ENCODE measurements around the gene ELK3.
A peak's percentile ranks its signal among the peaks of the same experiment; 100 is the strongest.

Gene ELK3

GRCh38 chr12:96192926-96193573 is 1.1 kb upstream of the ELK3 start:
- Histone ChIP-seq H3K9me3 (replicated peaks in 1 of 11) (no peaks in the 10 kb centered on the region), H3K9ac (peak overlapping the region in 6 of 11 experiments; percentile 98 to 99 (median 99); a peak in 11 of 22 replicates), H4K20me1 (peaks cover 0 to 7% (median 0%) of the 10 kb centered on the region in 11 experiments; a peak in 3 of 22 replicates), H3K4me1 (peaks cover 22 to 75% (median 66%) of the 10 kb centered on the region in 10 experiments), H3K27ac (peak overlapping the region in 9 of 11 experiments; percentile 84 to 99 (median 99); a peak in 18 of 22 replicates), H3K27me3 (no peaks in the 10 kb centered on the region; a peak in 1 of 22 replicates), H3K4me2 (peak overlapping the region in 10 of 11 experiments; percentile 68 to 89 (median 80); a peak in 19 of 22 replicates), H3K4me3 (peak overlapping the region in 4 of 10 experiments; percentile 93 to 97 (median 96); a peak in 2 of 20 replicates), H3K36me3 (peaks cover 0 to 10% (median 0%) of the 10 kb centered on the region in 11 experiments; a peak in 5 of 22 replicates)
- TF ChIP-seq Cebpa-rat (IDR thresholded peaks at IDR 0.05), result no peak

GRCh38 chr12:96194576-96194889 is 358 bp downstream of the ELK3 start:
- H3K9ac ChIP-seq, result peak overlapping the region; percentile 83 to 99 (median 98)
- H3K36me3 ChIP-seq, result peaks cover 0 to 20% (median 0%) of the 10 kb centered on the region in 11 experiments; a peak in 5 of 22 replicates
- peak overlapping the region; percentile 77 to 97 (median 96) for H3K4me3 ChIP-seq
- peak overlapping the region; percentile 77 to 100 (median 85); a peak in 17 of 22 replicates for H3K4me2 ChIP-seq
- TF ChIP-seq Cebpa-rat (IDR thresholded peaks at IDR 0.05), result no peak
- H3K4me1 ChIP-seq, result peaks cover 36 to 75% (median 69%) of the 10 kb centered on the region in 10 experiments
- no peaks in the 10 kb centered on the region; a peak in 1 of 22 replicates for H3K27me3 ChIP-seq
- peak overlapping the region in 10 of 11 experiments; percentile 75 to 99 (median 99); a peak in 21 of 22 replicates for H3K27ac ChIP-seq
- H4K20me1 ChIP-seq, result peaks cover 0 to 10% (median 0%) of the 10 kb centered on the region in 11 experiments; a peak in 5 of 22 replicates
- no peaks in the 10 kb centered on the region for H3K9me3 ChIP-seq (replicated peaks in 1 of 11)

- H3K36me3 ChIP-seq, result peaks cover 0 to 23% (median 2%) of the 10 kb centered on the region in 11 experiments; a peak in 14 of 22 replicates
- no peaks in the 10 kb centered on the region for H3K9me3 ChIP-seq (replicated peaks in 1 of 11)
- peak overlapping the region; percentile 83 to 99 (median 98) for H3K9ac ChIP-seq
- H3K27ac ChIP-seq, result peak overlapping the region; percentile 46 to 99 (median 99)
- TF ChIP-seq Cebpa-rat (IDR thresholded peaks at IDR 0.05), result no peak
- H3K4me2 ChIP-seq, result peak overlapping the region; percentile 66 to 100 (median 85)
- H3K27me3 ChIP-seq, result no peaks in the 10 kb centered on the region; a peak in 1 of 22 replicates
- peak overlapping the region; percentile 77 to 97 (median 96) for H3K4me3 ChIP-seq
- H4K20me1 ChIP-seq, result peaks cover 0 to 12% (median 0%) of the 10 kb centered on the region in 11 experiments; a peak in 6 of 22 replicates
- peaks cover 36 to 72% (median 66%) of the 10 kb centered on the region in 10 experiments for H3K4me1 ChIP-seq
These were observed 1.0 kb downstream of the ELK3 start for GRCh38 chr12:96194971-96195844.

- H3K27ac ChIP-seq, result peak overlapping the region; percentile 32 to 99 (median 99); a peak in 21 of 22 replicates
- H3K36me3 ChIP-seq, result peaks cover 0 to 30% (median 9%) of the 10 kb centered on the region in 11 experiments; a peak in 15 of 22 replicates
- H3K4me1 ChIP-seq, result peaks cover 36 to 72% (median 65%) of the 10 kb centered on the region in 10 experiments
- H3K4me2 ChIP-seq, result peak overlapping the region; percentile 82 to 100 (median 92)
- H3K27me3 ChIP-seq, result no peaks in the 10 kb centered on the region; a peak in 1 of 22 replicates
- peaks cover 0 to 4% (median 0%) of the 10 kb centered on the region in 11 experiments; a peak in 1 of 22 replicates for H3K9me3 ChIP-seq (replicated peaks in 1 of 11)
- peak overlapping the region; percentile 70 to 99 (median 98); a peak in 21 of 22 replicates for H3K9ac ChIP-seq
- peak overlapping the region; percentile 77 to 97 (median 96) for H3K4me3 ChIP-seq
- no peak for TF ChIP-seq Cebpa-rat (IDR thresholded peaks at IDR 0.05)
- peaks cover 0 to 19% (median 0%) of the 10 kb centered on the region in 11 experiments; a peak in 7 of 22 replicates for H4K20me1 ChIP-seq
These were observed 1.8 kb downstream of the ELK3 start for GRCh38 chr12:96195845-96196451.

- no peak for TF ChIP-seq Cebpa-rat (IDR thresholded peaks at IDR 0.05)
- Histone ChIP-seq H3K4me2 (peak overlapping the region; percentile 82 to 100 (median 92)), H3K4me3 (peak overlapping the region; percentile 77 to 97 (median 96)), H3K36me3 (peaks cover 0 to 38% (median 17%) of the 10 kb centered on the region in 11 experiments; a peak in 16 of 22 replicates), H3K27ac (peak overlapping the region; percentile 32 to 99 (median 99); a peak in 21 of 22 replicates), H3K27me3 (no peaks in the 10 kb centered on the region; a peak in 1 of 22 replicates), H3K9me3 (replicated peaks in 1 of 11) (peaks cover 0 to 12% (median 5%) of the 10 kb centered on the region in 11 experiments; a peak in 13 of 22 replicates), H3K9ac (peak overlapping the region; percentile 70 to 99 (median 98); a peak in 21 of 22 replicates), H4K20me1 (peaks cover 0 to 25% (median 0%) of the 10 kb centered on the region in 11 experiments; a peak in 7 of 22 replicates), H3K4me1 (peaks cover 36 to 75% (median 69%) of the 10 kb centered on the region in 10 experiments)
These were observed 2.6 kb downstream of the ELK3 start for GRCh38 chr12:96196781-96197180.

- Histone ChIP-seq H3K4me3 (peak overlapping the region in 7 of 10 experiments; percentile 32 to 97 (median 96); a peak in 13 of 20 replicates), H4K20me1 (peaks cover 0 to 27% (median 0%) of the 10 kb centered on the region in 11 experiments; a peak in 7 of 22 replicates), H3K36me3 (peaks cover 2 to 48% (median 26%) of the 10 kb centered on the region in 11 experiments; a peak in 21 of 22 replicates), H3K9me3 (replicated peaks in 1 of 11) (peaks cover 2 to 21% (median 13%) of the 10 kb centered on the region in 11 experiments; a peak in 20 of 22 replicates), H3K4me2 (peak overlapping the region; percentile 82 to 100 (median 92)), H3K4me1 (peaks cover 36 to 79% (median 68%) of the 10 kb centered on the region in 10 experiments), H3K27me3 (no peaks in the 10 kb centered on the region; a peak in 1 of 22 replicates), H3K9ac (peak overlapping the region in 9 of 11 experiments; percentile 50 to 99 (median 99); a peak in 16 of 22 replicates), H3K27ac (peak overlapping the region in 10 of 11 experiments; percentile 9 to 99 (median 99); a peak in 19 of 22 replicates)
- TF ChIP-seq Cebpa-rat (IDR thresholded peaks at IDR 0.05), result no peak
These were observed 3.5 kb downstream of the ELK3 start for GRCh38 chr12:96197503-96198272.

GRCh38 chr12:96198965-96199364 is 4.8 kb downstream of the ELK3 start:
- Histone ChIP-seq H3K4me2 (peak overlapping the region; percentile 82 to 100 (median 92)), H4K20me1 (peaks cover 0 to 31% (median 0%) of the 10 kb centered on the region in 11 experiments; a peak in 7 of 22 replicates), H3K27me3 (no peaks in the 10 kb centered on the region), H3K36me3 (peaks cover 8 to 60% (median 39%) of the 10 kb centered on the region in 11 experiments), H3K9ac (peak overlapping the region in 8 of 11 experiments; percentile 13 to 56 (median 28); a peak in 11 of 22 replicates), H3K27ac (peak overlapping the region; percentile 12 to 99 (median 99); a peak in 20 of 22 replicates), H3K4me3 (peak overlapping the region in 5 of 10 experiments; percentile 7 to 42 (median 15); a peak in 4 of 20 replicates), H3K9me3 (replicated peaks in 1 of 11) (peaks cover 15 to 33% (median 26%) of the 10 kb centered on the region in 11 experiments), H3K4me1 (peaks cover 36 to 77% (median 63%) of the 10 kb centered on the region in 10 experiments)
- TF ChIP-seq Cebpa-rat (IDR thresholded peaks at IDR 0.05), result no peak

All from BLaER1 treated with 17β-estradiol and CSF1 and Interleukin-3, amounts not matched to agents 10 nM and 100 nM (cell line).